T1000 (cell line): ENCODE measurements around the gene NPRL2.
A peak's percentile ranks its signal among the peaks of the same experiment; 100 is the strongest.

Experiments
- DNase-seq: peaks from one replicate; lab custom pipeline; 2025; ENCODE audit warnings: mixed read lengths; lab: John Stamatoyannopoulos, UW

Gene NPRL2

DNA sequence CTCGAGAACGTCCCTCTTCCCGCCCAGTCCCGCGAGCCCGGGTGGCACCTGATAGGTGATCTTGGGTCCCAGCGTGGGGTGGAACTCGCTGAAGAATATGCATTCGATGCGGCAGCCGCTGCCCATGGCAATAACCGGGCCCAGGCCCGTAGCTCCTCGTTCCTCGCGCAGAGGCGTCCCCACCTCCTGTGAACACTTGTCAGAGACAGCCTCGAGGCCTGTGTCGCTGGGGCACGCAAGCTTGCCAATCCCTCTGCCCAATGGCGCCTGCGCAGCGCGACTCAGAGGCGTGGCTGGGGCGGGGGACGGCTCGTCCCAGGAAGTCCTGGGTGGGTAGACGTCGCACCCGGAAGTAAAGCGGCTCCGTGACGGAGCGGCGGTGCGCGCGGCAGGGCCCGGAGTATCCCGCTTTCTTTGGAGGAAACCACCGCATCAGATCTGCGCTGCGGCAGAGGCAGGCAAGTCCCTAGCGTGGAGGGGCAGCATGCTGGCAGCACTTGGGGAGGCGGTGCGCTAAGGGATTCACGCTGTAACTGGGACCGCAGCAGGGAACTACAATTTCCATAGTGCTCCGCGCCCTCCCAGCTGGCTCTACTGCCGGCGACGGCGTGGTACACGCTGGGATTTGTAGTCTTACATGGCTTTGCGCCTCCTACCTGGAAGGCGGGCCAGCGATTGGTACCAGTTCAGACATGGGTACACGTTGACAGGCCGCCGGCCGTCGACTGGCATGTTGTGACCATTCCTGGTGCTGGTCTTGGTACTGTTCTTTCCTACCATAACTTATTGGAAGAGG is at the start of gene NPRL2, which contains the start of gene CYB561D2:
NPRL2 (minus strand) TSS at position 249 of the 796 bp plus-strand sequence; CDS start at position 126, 123 bp downstream.
CYB561D2 (plus strand) TSS at position 336 of the 796 bp plus-strand sequence. CDS start 572 bp downstream, outside the sequence.
- DNase-seq = peak; percentile 94

- DNase-seq = no peak
These were observed 45.9 kb upstream of the NPRL2 start for GRCh38 chr3:50396502-50396901.

- DNase-seq = no peak
These were observed 44.7 kb upstream of the NPRL2 start for GRCh38 chr3:50395070-50395860.

GRCh38 chr3:50393061-50393460 is 42.5 kb upstream of the NPRL2 start:
- no peak for DNase-seq

GRCh38 chr3:50392101-50392715 is 41.6 kb upstream of the NPRL2 start:
- DNase-seq = no peak

- no peak for DNase-seq
These were observed 40.1 kb upstream of the NPRL2 start for GRCh38 chr3:50390508-50391224.

DNA sequence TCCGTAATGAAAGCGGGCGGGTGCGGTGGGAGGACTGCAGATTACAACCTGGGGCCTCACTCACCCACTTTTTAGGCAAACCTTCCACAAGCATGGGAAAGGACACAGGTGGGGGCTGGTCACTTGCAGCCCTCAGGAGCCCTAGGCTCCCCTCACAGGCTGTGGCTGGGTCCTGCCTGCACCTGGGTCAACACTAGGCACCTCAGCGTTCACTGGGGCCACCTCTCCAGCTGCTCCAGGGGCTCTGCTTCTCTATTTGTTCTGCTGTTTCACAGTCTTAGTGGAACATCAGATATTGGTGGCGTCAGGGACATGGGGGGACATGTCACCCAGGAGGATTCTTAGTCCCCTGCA is 38.8 kb upstream of the NPRL2 start:
- no peak for DNase-seq

- DNase-seq = no peak
These were observed 38.3 kb upstream of the NPRL2 start for GRCh38 chr3:50388720-50389413.

DNA sequence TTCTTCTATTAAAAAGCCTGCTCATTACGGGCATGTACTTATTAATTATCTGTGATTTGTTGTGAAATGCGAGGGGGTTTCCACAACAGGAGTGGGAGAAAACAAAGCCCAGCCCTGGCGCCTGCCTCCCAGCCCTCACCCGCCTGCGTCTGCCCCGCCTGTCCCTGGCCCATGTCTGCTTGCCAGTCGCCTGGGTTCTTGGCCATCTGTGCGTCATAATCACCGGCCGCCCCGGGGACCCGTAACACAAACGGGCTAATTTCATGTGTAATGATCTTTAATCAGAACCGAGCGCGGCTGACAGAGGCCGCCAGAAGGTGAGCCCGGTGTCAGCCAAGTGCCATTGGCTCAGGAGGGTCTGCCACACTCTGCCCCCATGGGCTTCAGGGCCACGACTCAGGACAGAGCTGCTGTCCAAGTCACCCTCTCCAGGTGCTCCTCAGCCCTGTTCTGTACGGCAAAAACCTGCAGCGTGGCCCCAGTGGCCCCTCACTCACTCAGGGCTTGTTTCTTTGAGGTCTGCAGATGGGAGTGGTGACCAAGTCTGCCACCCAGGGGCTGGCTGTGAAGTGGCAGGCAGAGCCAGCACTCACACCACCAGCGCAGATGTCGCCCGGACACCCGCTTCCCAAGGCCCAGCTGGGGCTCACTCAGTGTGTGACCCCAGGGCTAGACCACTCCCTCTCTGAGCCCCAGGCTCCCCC is 37.6 kb upstream of the NPRL2 start:
- no peak for DNase-seq

- no peak for DNase-seq
These were observed 35.2 kb upstream of the NPRL2 start for GRCh38 chr3:50385754-50386153.

GRCh38 chr3:50383750-50384149 is 33.2 kb upstream of the NPRL2 start:
- no peak for DNase-seq

GRCh38 chr3:50382722-50383121 is 32.1 kb upstream of the NPRL2 start:
- DNase-seq = no peak

GRCh38 chr3:50381383-50381782 is 30.8 kb upstream of the NPRL2 start:
- DNase-seq = no peak

GRCh38 chr3:50380405-50381085 is 30.0 kb upstream of the NPRL2 start:
- no peak for DNase-seq

GRCh38 chr3:50378757-50379156 is 28.2 kb upstream of the NPRL2 start:
- no peak for DNase-seq

DNA sequence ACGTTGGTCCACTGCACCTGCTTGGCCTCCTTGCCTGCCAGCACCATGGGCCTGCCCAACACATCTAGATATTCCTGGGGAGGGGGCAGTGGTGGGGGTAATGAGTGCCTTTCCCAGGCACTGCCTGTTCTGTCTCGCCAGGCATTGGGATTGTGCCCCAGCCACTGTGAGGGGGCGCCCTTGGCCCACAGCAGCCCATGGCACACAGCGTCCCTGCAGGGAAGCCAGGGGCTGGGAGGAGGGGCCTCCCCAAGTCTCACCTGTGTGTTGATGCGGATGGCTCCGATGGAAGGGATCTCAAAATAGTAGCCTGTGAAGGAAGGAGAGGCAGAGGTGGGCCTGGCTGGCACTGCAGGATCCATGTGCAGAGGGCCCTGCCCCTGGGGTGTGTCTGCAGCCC is 27.4 kb upstream of the NPRL2 start:
- no peak for DNase-seq

DNA sequence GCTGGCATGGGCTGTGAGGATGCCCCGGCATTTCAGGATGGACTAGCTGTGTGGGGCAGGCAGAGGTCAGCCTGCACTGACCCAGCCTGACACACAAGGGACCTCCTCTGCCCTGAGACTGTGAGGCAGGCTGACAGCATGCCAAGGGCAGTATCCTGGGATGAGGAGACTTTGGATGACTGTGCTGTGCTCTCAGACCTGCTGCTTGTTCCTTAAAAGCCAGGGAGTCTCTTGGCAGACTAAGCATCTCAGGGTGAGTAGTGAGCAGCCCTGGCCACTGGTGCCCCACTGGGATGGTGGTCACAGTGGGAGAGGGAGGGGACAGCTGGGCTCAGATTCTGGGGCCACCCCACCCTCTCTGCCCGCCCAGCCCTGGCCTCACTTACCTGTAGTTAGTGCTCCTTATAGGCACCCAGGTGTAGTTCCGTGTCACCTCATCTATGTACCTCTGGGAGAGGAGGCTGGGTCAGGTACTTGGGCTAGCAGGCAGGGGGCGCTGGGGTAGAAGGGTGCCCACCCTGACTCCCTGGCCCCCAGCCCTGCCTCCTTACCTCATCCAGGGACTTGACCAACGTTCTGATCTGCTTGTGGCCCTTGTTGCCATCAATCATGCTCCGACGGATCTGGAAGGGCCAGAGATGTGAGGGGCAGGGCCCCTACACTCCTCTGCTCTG is 24.8 kb upstream of the NPRL2 start:
- DNase-seq = no peak

- no peak for DNase-seq
These were observed 24.0 kb upstream of the NPRL2 start for GRCh38 chr3:50374363-50375257.
